Sigmoid colon (tissue), 4 donors: Measurements from ENCODE around the gene PLB1.

Experiments
- EP300 ChIP-seq, 4 donors: sonication (generic); formaldehyde crosslinking; IDR thresholded peaks; one replicate each; pipeline ENCODE4 v1.6.1; 2017; ENCODE audit warnings: antibody characterized with exemption in 4 of 4
- POLR2A ChIP-seq, 2 donors: fragments of 450-650 bp; IDR thresholded peaks; one replicate each; pipeline ENCODE4 v1.6.1; 2016; ENCODE audit warnings: antibody characterized with exemption in 2 of 2, mild to moderate bottlenecking in 2 of 2, moderate library complexity in 2 of 2
- TF ChIP-seq, protein P1 (sequence below), 4 experiments: fragments of 450-650 bp in 3 of 4; fragments of 200-600 bp in 1 of 4; IDR thresholded peaks; one replicate each; pipeline ENCODE4 v1.5.1; 2016 to 2019; ENCODE audit warnings: antibody characterized with exemption in 4 of 4, mild to moderate bottlenecking in 3 of 4, moderate library complexity in 2 of 4

DNA sequence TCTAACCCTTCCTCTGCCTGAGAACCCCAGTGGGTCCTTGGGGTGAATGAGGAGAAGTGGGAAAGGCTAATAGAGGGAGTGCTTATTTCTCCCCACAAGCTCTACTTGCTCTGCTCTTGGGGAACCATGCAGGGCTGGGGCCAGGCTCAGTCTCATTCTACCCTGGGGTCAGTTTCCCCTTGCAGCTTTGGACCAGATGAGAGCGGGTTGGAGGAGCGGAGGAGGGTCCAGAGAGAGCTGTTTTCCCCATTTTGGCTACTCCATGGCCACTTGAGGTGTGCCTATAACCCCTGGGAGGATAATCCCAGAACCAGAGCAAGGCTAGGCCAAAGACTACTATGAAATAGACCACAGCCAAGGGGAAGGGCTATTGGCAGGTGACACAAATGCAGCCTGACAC is 29.6 kb downstream of the PLB1 start:
- TF ChIP-seq, protein P1, sequence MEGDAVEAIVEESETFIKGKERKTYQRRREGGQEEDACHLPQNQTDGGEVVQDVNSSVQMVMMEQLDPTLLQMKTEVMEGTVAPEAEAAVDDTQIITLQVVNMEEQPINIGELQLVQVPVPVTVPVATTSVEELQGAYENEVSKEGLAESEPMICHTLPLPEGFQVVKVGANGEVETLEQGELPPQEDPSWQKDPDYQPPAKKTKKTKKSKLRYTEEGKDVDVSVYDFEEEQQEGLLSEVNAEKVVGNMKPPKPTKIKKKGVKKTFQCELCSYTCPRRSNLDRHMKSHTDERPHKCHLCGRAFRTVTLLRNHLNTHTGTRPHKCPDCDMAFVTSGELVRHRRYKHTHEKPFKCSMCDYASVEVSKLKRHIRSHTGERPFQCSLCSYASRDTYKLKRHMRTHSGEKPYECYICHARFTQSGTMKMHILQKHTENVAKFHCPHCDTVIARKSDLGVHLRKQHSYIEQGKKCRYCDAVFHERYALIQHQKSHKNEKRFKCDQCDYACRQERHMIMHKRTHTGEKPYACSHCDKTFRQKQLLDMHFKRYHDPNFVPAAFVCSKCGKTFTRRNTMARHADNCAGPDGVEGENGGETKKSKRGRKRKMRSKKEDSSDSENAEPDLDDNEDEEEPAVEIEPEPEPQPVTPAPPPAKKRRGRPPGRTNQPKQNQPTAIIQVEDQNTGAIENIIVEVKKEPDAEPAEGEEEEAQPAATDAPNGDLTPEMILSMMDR (IDR thresholded peaks at IDR 0.05), result no peak
- no peak for TF ChIP-seq POLR2A (IDR thresholded peaks at IDR 0.05)
- no peak for TF ChIP-seq EP300 (IDR thresholded peaks at IDR 0.05)
